Glutamatergic neuron (in vitro differentiated cells): Measurements from ENCODE around the gene H6PD. TPM values are rescaled to one million over a fixed set of nuclear protein-coding genes. Genes with fewer than 3 reads are reported as not detected.

ENCODE experiments used
- DNase-seq: peaks from one replicate; pipeline ENCODE4 v3.0.0; 2022
- H3K27ac Mint-ChIP-seq: one replicate; pipeline ENCODE4 v1.8.0; 2020; ENCODE audit warnings: mild to moderate bottlenecking, mixed read lengths, inconsistent platforms; ENCODE audit not compliant: unreplicated experiment
- H3K27me3 Mint-ChIP-seq: one replicate; pipeline ENCODE4 v1.8.0; 2020; ENCODE audit warnings: mild to moderate bottlenecking, moderate library complexity, mixed read lengths, inconsistent platforms; ENCODE audit not compliant: unreplicated experiment
- H3K36me3 Mint-ChIP-seq: one replicate; pipeline ENCODE4 v1.8.0; 2020; ENCODE audit warnings: mild to moderate bottlenecking, mixed read lengths, inconsistent platforms; ENCODE audit not compliant: unreplicated experiment
- H3K4me1 Mint-ChIP-seq: one replicate; pipeline ENCODE4 v1.8.0; 2020; ENCODE audit warnings: mild to moderate bottlenecking, low read depth, mixed read lengths, inconsistent platforms; ENCODE audit not compliant: unreplicated experiment
- H3K4me3 Mint-ChIP-seq: one replicate; pipeline ENCODE4 v1.8.0; 2020; ENCODE audit warnings: mild to moderate bottlenecking, mixed read lengths, inconsistent platforms; ENCODE audit not compliant: unreplicated experiment
- H3K9me3 Mint-ChIP-seq: one replicate; pipeline ENCODE4 v1.8.0; 2020; ENCODE audit warnings: mild to moderate bottlenecking, moderate library complexity, mixed read lengths, inconsistent platforms; ENCODE audit not compliant: unreplicated experiment
- total RNA-seq: library from RNA; stranded (reverse); fragmentation: NEBNext Ultra II Directional; extraction: Animal tissue kit (Norgen Biotek cat#: 25700); gene quantifications from one replicate; pipeline ENCODE4 v1.2.1, GENCODE V29; 2021; ENCODE audit not compliant: unreplicated experiment
- TF ChIP-seq, protein P1 (sequence below): fragments of 200-600 bp; sonication (generic); IDR thresholded peaks from one replicate; pipeline ENCODE4 v1.5.0; 2021; ENCODE audit not compliant: partially characterized antibody, unreplicated experiment

The H6PD gene
- total RNA-seq, 1 donor from 2014 or later = 5.0 TPM

DNA sequence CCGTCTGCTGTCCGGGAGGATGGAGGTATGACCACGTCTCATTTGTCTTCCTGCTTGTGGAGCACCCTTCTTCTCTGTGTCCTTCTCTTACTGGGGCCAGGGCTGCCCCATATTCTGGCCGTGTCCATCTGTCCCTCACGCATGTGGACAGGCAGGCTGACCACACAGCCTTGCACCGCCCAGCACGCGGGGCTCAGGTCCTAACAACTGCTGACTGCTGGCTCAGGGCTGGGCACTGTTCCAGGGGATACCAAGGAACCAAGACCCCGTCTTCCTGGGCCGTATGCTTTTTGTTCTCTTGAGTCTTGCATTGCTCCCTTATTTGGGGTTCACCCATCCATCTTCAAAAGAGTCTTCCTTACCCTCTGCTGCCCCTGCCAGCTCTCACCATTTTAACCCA, 40.6 kb downstream of the H6PD start:
- H3K4me1 Mint-ChIP-seq = peaks cover 24% of the 10 kb centered on the region
- peaks cover 3% of the 10 kb centered on the region for H3K36me3 Mint-ChIP-seq
- H3K27ac Mint-ChIP-seq = no peak overlapping the region
- peak overlapping the region; percentile 40 for H3K4me3 Mint-ChIP-seq
- H3K27me3 Mint-ChIP-seq = peaks cover 2% of the 10 kb centered on the region
- TF ChIP-seq, protein P1, sequence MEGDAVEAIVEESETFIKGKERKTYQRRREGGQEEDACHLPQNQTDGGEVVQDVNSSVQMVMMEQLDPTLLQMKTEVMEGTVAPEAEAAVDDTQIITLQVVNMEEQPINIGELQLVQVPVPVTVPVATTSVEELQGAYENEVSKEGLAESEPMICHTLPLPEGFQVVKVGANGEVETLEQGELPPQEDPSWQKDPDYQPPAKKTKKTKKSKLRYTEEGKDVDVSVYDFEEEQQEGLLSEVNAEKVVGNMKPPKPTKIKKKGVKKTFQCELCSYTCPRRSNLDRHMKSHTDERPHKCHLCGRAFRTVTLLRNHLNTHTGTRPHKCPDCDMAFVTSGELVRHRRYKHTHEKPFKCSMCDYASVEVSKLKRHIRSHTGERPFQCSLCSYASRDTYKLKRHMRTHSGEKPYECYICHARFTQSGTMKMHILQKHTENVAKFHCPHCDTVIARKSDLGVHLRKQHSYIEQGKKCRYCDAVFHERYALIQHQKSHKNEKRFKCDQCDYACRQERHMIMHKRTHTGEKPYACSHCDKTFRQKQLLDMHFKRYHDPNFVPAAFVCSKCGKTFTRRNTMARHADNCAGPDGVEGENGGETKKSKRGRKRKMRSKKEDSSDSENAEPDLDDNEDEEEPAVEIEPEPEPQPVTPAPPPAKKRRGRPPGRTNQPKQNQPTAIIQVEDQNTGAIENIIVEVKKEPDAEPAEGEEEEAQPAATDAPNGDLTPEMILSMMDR = no peak
- no peak for DNase-seq
- H3K9me3 Mint-ChIP-seq = peaks cover 11% of the 10 kb centered on the region

DNA sequence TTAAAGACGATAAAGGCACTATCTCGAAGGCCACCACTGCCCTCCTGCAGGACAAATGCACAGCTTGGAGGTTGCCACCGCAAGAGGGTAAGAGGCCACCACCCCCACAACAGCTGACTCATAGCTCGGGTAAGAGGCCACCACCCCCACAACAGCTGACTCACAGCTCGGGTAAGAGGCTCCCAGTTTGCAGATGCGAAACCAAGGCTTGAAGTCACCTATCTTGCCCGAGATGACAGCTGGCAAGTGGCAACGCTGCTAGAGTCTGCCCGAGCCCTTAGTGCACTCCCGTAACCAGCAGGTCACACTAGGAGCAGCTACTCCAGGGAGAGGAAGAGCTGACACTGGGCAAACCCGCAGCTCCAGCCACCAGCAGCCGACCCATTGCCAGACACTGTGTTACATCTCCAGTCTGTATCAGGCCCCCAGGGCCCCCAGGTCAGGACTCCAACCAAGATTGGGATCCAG, 41.0 kb downstream of the H6PD start:
- Mint-ChIP-seq H3K4me3 (no peak overlapping the region), H3K27ac (no peak overlapping the region)
- TF ChIP-seq, protein P1 = no peak

DNA sequence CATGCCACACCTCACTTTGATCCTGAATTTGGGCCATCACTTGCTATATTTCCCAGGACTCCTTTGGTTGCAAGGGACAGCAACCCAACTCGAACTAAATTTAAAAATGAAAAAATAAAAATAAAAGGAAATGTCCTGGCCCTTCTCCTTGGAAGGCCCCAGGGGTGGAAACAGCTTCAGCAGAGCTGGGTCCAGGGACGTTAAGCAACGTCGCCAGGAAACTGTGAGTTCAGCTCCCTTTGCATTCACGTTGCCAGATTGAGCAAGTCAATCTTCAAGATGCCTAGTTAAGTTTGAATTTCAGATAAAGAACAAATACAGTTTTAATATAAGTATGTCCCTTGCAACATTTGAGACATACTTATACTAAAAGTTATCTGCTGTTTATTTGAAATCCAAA, 43.5 kb downstream of the H6PD start:
- Mint-ChIP-seq H3K36me3 (peaks cover 3% of the 10 kb centered on the region), H3K4me1 (peaks cover 13% of the 10 kb centered on the region), H3K4me3 (no peak overlapping the region), H3K27me3 (peaks cover 6% of the 10 kb centered on the region), H3K27ac (no peak overlapping the region), H3K9me3 (peaks cover 12% of the 10 kb centered on the region)
- TF ChIP-seq, protein P1 = no peak
- DNase-seq = no peak

More for the DNA sequence above, 41.0 kb downstream of the H6PD start:
- peaks cover 20% of the 10 kb centered on the region for H3K4me1 Mint-ChIP-seq
- peaks cover 3% of the 10 kb centered on the region for H3K36me3 Mint-ChIP-seq
- DNase-seq = no peak
- H3K9me3 Mint-ChIP-seq = peaks cover 11% of the 10 kb centered on the region
- H3K27me3 Mint-ChIP-seq = peaks cover 2% of the 10 kb centered on the region

DNA sequence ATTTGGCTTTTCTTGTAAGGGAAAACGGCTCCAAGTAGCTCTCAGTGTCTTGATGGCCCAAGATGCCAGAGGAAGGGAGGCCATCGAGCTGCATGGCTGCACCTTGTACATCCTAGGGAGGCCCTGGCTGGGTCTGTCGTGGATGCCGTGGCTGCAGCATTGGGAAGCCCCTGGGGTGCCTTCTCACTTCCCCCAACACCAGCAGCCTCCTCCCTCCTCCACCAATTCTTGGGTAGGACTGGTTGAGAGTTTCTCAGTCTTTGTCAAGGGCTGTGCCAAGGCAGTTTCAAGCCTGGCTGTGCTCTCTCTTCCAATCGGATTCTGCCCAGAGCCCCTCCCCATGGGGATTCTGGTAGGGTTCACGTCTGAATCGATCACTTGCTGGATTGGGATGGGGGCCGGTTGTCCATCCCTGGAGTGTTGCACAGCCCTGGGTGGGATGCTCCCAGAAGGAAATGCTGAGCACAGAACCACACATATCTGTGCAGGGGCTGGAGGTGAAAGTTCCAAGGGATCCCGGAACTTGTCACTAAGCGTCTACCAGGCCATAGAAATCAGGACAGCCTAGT, 44.1 kb downstream of the H6PD start:
- no peak overlapping the region for H3K27ac Mint-ChIP-seq
- DNase-seq = no peak
- no peak overlapping the region for H3K4me3 Mint-ChIP-seq
- peaks cover 12% of the 10 kb centered on the region for H3K9me3 Mint-ChIP-seq
- TF ChIP-seq, protein P1 = no peak
- H3K36me3 Mint-ChIP-seq = peaks cover 3% of the 10 kb centered on the region
- H3K27me3 Mint-ChIP-seq = peaks cover 6% of the 10 kb centered on the region
- peaks cover 13% of the 10 kb centered on the region for H3K4me1 Mint-ChIP-seq

DNA sequence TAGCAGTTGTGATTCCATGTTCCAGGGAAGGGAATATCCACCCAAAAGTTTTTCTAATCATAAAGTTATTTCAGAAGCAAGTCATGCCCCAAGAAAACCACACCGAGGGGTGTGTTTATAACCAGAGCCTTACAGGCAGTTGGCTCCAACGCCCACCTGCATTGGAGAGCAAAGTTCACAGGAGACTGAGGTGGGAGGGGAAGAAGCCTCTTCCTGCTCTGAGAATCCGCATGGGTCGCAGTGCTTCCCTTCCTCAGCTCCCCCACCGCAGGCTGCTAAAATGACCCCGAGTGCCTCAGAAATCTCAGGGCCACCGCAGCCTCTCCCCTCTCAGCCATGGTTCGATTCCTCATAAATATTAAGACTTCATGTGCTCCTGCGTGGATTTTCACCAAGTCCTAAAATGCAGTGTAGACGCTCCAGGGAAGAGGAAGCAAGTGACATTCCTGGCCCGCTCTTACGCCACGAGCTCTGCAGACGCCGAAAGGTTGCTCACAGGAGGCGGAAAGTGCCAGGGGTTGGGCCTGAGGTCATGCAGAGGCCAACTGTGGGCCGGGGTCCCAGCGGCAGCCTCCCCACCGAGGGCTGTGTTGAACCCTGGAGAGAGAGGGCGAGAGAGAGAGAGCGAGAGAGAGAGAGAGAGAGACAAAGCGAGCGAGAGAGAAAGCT, 44.7 kb downstream of the H6PD start:
- peaks cover 6% of the 10 kb centered on the region for H3K27me3 Mint-ChIP-seq
- H3K27ac Mint-ChIP-seq = no peak overlapping the region
- peaks cover 3% of the 10 kb centered on the region for H3K36me3 Mint-ChIP-seq
- peaks cover 13% of the 10 kb centered on the region for H3K4me1 Mint-ChIP-seq
- no peak overlapping the region for H3K4me3 Mint-ChIP-seq
- peaks cover 12% of the 10 kb centered on the region for H3K9me3 Mint-ChIP-seq
- TF ChIP-seq, protein P1 = no peak
- no peak for DNase-seq
